RWPE2 (cell line): ENCODE results near the gene TAT.

Source experiments
- ATAC-seq: fragments of 200-7000 bp; cut with Tn5 transposase; 3 replicates; pipeline ENCODE4 v1.9.1; 2021; ENCODE audit warnings: low read depth
- DNase-seq: peaks from one replicate; pipeline ENCODE4 v3.0.0-alpha.2; 2020; ENCODE audit warnings: low spot score
- H3K27ac ChIP-seq: fragments of 450-650 bp; 2 replicates; pipeline ENCODE4 v1.5.1; 2017; ENCODE audit warnings: mild to moderate bottlenecking; ENCODE audit not compliant: poor library complexity, severe bottlenecking
- H3K27me3 ChIP-seq: fragments of 250-450 bp; sonication (Bioruptor Pico); 2 replicates; pipeline ENCODE4 v1.5.1; 2021; ENCODE audit warnings: mild to moderate bottlenecking, moderate library complexity; ENCODE audit not compliant: insufficient read depth, poor library complexity, severe bottlenecking
- H3K36me3 ChIP-seq: fragments of 250-450 bp; sonication (Bioruptor Pico); 2 replicates; pipeline ENCODE4 v1.5.1; 2020; ENCODE audit warnings: low read depth, mild to moderate bottlenecking, moderate library complexity
- H3K4me1 ChIP-seq: fragments of 250-450 bp; sonication (Bioruptor Pico); 2 replicates; pipeline ENCODE4 v1.5.1; 2021; ENCODE audit warnings: mild to moderate bottlenecking, moderate library complexity; ENCODE audit not compliant: insufficient read depth, poor library complexity, severe bottlenecking
- H3K4me3 ChIP-seq: fragments of 250-450 bp; sonication (Bioruptor Pico); 2 replicates; pipeline ENCODE4 v1.5.1; 2021; ENCODE audit warnings: mild to moderate bottlenecking, moderate library complexity; ENCODE audit not compliant: severe bottlenecking
- H3K9me3 ChIP-seq: fragments of 250-450 bp; sonication (Bioruptor Pico); 2 replicates; pipeline ENCODE4 v1.5.1; 2021; ENCODE audit warnings: mild to moderate bottlenecking, moderate library complexity; ENCODE audit not compliant: severe bottlenecking
- TF ChIP-seq, protein P1 (sequence below): fragments of 450-650 bp; IDR thresholded peaks from one replicate; pipeline ENCODE4 v1.5.1; 2017; ENCODE audit warnings: mild to moderate bottlenecking, moderate library complexity; ENCODE audit not compliant: poor library complexity, severe bottlenecking

Gene TAT

DNA sequence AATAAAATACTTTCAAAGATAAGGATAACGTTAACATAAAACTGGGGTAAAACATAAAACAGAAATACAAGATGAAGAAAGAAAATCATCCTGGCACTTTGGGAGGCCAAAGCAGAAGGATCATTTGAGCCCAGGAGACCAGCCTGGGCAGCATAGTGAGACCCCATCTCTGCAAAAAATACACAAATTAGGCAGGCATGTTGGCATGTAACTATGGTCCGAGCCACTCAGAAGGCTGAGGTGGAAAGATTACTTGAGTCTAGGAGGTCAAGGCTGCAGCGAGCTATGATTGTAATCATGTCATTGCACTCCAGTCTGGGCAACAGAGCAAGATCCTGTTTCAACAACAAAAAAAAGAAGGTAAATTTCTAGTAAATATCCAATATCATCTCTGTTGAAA lies 19.6 kb downstream of the TAT start:
- no peak overlapping the region for H3K27ac ChIP-seq
- no peaks in the 10 kb centered on the region for H3K27me3 ChIP-seq
- H3K4me3 ChIP-seq = no peak overlapping the region
- no peak for DNase-seq
- H3K9me3 ChIP-seq = no peaks in the 10 kb centered on the region
- ATAC-seq = no peak
- no peaks in the 10 kb centered on the region for H3K4me1 ChIP-seq
- TF ChIP-seq, protein P1, sequence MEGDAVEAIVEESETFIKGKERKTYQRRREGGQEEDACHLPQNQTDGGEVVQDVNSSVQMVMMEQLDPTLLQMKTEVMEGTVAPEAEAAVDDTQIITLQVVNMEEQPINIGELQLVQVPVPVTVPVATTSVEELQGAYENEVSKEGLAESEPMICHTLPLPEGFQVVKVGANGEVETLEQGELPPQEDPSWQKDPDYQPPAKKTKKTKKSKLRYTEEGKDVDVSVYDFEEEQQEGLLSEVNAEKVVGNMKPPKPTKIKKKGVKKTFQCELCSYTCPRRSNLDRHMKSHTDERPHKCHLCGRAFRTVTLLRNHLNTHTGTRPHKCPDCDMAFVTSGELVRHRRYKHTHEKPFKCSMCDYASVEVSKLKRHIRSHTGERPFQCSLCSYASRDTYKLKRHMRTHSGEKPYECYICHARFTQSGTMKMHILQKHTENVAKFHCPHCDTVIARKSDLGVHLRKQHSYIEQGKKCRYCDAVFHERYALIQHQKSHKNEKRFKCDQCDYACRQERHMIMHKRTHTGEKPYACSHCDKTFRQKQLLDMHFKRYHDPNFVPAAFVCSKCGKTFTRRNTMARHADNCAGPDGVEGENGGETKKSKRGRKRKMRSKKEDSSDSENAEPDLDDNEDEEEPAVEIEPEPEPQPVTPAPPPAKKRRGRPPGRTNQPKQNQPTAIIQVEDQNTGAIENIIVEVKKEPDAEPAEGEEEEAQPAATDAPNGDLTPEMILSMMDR = no peak
- no peaks in the 10 kb centered on the region for H3K36me3 ChIP-seq

DNA sequence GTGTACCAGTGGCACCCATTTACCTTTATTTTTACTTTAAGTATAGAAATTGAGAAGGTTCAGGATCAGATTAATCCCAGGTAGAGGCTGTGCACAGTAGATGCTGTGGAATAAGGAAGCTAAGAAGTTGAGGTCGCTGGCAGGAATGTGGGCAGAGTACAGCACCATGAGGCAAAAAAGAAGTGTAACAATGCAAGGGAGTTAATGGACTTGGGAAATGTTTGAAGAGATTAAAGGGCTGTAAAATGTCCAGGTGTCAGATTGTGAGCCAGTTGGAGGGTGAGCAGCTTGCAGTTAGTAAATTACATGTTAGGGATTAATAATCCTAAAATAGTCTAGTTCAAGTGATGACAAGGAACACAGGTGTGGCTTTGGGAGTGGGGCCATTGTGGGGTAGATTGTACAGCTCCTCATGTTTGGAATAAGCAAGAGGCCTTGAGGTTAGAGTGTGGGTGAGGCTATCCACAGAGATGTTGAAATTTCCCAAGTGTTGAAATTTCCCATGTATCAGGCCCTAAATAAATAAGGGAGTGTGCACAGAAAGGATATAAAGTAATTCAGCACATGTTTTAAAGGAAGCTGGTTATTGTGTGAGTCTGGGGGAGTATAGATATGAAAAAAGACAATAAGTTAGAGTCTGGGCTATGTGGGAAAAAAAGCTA lies 21.5 kb downstream of the TAT start:
- ATAC-seq (peak; percentile 25; the same call in 2 of the 3 replicates), DNase-seq (no peak)
- Histone ChIP-seq H3K27me3 (peaks cover 4% of the 10 kb centered on the region), H3K9me3 (no peaks in the 10 kb centered on the region), H3K4me3 (no peak overlapping the region), H3K27ac (no peak overlapping the region), H3K4me1 (no peaks in the 10 kb centered on the region), H3K36me3 (no peaks in the 10 kb centered on the region)
- TF ChIP-seq, protein P1 = no peak

DNA sequence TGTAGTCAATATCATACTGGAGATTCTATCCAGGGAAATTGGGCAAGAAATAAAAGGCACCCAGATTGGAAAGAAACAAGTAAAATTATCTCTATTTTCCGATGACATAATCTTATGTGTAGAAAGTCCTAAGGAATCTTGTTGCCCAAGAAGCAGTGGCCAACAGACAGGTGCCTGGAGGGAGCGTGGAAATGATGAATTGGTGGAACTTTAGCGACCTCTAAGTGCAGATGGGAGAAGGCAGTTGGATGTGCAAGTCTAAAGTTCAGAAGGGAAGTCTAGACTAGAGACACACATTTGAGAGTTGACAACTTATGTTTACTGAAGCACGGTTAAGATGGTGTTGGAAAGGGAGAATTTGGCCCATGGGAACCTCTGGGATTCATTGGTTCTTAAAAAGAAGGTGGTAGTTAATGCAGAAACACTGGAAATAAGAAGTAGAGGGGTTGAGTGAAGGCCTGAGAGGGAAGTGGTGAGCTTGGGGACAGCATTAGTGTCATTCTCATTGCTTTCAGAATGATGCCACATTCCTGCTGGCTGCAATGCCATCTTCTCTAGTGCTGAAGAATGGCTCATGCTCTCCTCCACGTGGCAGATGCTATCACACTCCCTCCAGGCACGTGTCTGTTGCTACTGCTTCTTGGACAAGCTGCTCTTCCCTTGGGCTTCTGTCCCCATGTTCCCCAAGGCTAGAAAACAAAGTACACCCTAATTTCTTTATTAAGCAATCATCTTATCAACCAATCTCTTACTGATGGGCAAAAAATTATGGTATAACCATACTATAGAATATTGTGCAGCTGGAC lies 24.0 kb downstream of the TAT start:
- peaks cover 4% of the 10 kb centered on the region for H3K27me3 ChIP-seq
- no peak overlapping the region for H3K4me3 ChIP-seq
- no peak for DNase-seq
- H3K9me3 ChIP-seq = no peaks in the 10 kb centered on the region
- no peak overlapping the region for H3K27ac ChIP-seq
- H3K4me1 ChIP-seq = no peaks in the 10 kb centered on the region
- TF ChIP-seq, protein P1 = no peak
- ATAC-seq = no peak
- no peaks in the 10 kb centered on the region for H3K36me3 ChIP-seq

DNA sequence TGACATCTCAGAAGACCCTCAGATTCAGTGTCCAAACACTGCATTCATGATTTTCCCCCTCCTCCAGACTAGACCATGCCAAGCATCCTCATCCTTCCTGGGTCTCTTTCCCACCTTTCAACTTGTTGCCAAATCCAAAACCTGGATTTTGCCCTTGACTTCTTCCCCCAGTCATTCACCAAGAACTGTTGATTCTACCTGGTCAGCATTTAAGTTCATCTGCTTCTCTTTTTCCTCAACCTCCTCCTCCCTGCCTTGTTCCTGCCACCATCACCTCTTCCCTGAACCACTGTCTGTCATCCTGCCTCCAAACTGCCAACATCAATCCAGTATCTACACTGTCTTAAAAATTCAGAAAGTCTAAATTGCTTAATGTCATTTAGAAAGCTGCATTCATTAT lies 29.7 kb downstream of the TAT start:
- Histone ChIP-seq H3K4me1 (no peaks in the 10 kb centered on the region), H3K27me3 (peaks cover 8% of the 10 kb centered on the region), H3K36me3 (no peaks in the 10 kb centered on the region), H3K4me3 (no peak overlapping the region), H3K9me3 (no peaks in the 10 kb centered on the region), H3K27ac (no peak overlapping the region)
- no peak for DNase-seq
- no peak for ATAC-seq
- TF ChIP-seq, protein P1 = no peak

DNA sequence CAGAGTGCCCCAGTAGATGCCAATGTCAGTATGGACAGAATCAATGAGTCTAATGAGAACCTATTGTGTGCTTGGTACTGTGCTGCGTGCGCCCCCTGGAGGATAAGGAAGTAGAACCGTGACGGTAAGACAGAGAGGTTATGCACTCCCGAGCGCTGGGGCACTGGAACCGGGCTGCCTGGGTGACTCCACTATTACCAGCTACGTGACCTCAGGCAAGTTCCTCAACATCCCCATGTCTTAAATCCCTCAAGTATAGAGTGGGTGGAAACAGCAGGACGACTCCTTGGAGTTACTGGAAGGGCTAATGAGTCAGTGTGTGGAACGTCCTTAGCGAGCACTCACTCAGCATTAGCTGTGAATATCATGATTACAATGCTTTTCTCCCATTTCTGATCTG lies 34.5 kb downstream of the TAT start:
- DNase-seq (no peak), ATAC-seq (peak; percentile 44; the same call in 2 of the 3 replicates)
- H3K36me3 ChIP-seq = no peaks in the 10 kb centered on the region
- no peak overlapping the region for H3K27ac ChIP-seq
- H3K9me3 ChIP-seq = no peaks in the 10 kb centered on the region
- H3K4me3 ChIP-seq = no peak overlapping the region
- H3K4me1 ChIP-seq = no peaks in the 10 kb centered on the region
- peaks cover 3% of the 10 kb centered on the region for H3K27me3 ChIP-seq
- TF ChIP-seq, protein P1 = peak; percentile 52
